ENCODE data around the gene TRIM41. TPM values are rescaled to one million over a fixed set of nuclear protein-coding genes. Genes with fewer than 3 reads are reported as not detected.
A peak's percentile ranks its signal among the peaks of the same experiment; 100 is the strongest.

The TRIM41 gene
- total RNA-seq, 1 experiment from 2014 or later = 57.6 TPM

- peaks cover 5% of the 10 kb centered on the region for H4K20me1 ChIP-seq (ENCODE audit: insufficient read depth)
- CTCF ChIA-PET = interaction anchor here (0.6 kb wide), 1 partner anchor 11 kb away, joined by 13 read pairs; the partner anchor contains the start of gene TRIM7
These were observed 6.8 kb upstream of the TRIM41 start for GRCh38 chr5:181215997-181216989.

GRCh38 chr5:181217111-181217802, 5.8 kb upstream of the TRIM41 start:
- Histone ChIP-seq H3K9me2 (ENCODE audit: insufficient read depth) (no peaks in the 10 kb centered on the region), H3K4me1 (replicated peaks; ENCODE audit: insufficient read depth) (peaks cover 7% of the 10 kb centered on the region; the same call in 1 of the 2 replicates), H3K36me3 (ENCODE audit: low read depth) (no peaks in the 10 kb centered on the region), H3K4me3 (peak overlapping the region; percentile 70), H3K27ac (peak overlapping the region; percentile 25), H3K4me2 (peak overlapping the region; percentile 72), H3F3A (ENCODE audit: insufficient read depth, low read depth) (peaks cover 58% of the 10 kb centered on the region), H2AFZ (peak overlapping the region; percentile 82), H3K27me3 (ENCODE audit: insufficient read depth, low read depth) (no peaks in the 10 kb centered on the region), H3K9me3 (ENCODE audit: insufficient read depth, low read depth) (no peaks in the 10 kb centered on the region), H4K20me1 (ENCODE audit: insufficient read depth) (peaks cover 5% of the 10 kb centered on the region), H3K79me2 (ENCODE audit: low read depth) (no peaks in the 10 kb centered on the region)
- DNase-seq = peak; percentile 57 to 69
- intact Hi-C loops (cut with micrococcal nuclease; ENCODE audit: unreplicated experiment) = no loop called here
- POLR2A ChIA-PET (ENCODE audit: unreplicated experiment) = no interaction called here
- no TSS peak for BruUV-seq (replicated peaks)
- no peak for TF ChIP-seq EZH2 (IDR thresholded peaks at IDR 0.05; ENCODE audit: low read depth)
- TF ChIP-seq CTCF (conservative IDR thresholded peaks at IDR 0.05) = no peak; the same call in 1 of the 2 replicates
- CTCF ChIA-PET = no interaction called here

More at GRCh38 chr5:181215997-181216989, 6.8 kb upstream of the TRIM41 start:
- no TSS peak for BruUV-seq (replicated peaks)
- peak overlapping the region; percentile 46 for H2AFZ ChIP-seq
- H3K79me2 ChIP-seq (ENCODE audit: low read depth) = no peaks in the 10 kb centered on the region
- POLR2A ChIA-PET (ENCODE audit: unreplicated experiment) = interaction anchor here (0.6 kb wide), 4 partner anchors 8 to 79 kb away, joined by 4 to 17 read pairs (median 8); no protein-coding TSS in a partner anchor
- H3K36me3 ChIP-seq (ENCODE audit: low read depth) = no peaks in the 10 kb centered on the region
- H3K4me2 ChIP-seq = peak overlapping the region; percentile 72
- peak overlapping the region; percentile 20 for H3K27ac ChIP-seq
- peak overlapping the region; percentile 56 for H3K4me3 ChIP-seq
- H3K9me2 ChIP-seq (ENCODE audit: insufficient read depth) = no peaks in the 10 kb centered on the region
- H3K4me1 ChIP-seq (replicated peaks; ENCODE audit: insufficient read depth) = peaks cover 7% of the 10 kb centered on the region; the same call in 1 of the 2 replicates
- H3F3A ChIP-seq (ENCODE audit: insufficient read depth, low read depth) = peaks cover 55% of the 10 kb centered on the region
- H3K9me3 ChIP-seq (ENCODE audit: insufficient read depth, low read depth) = no peaks in the 10 kb centered on the region
- peak; percentile 45 to 70 for DNase-seq
- TF ChIP-seq EZH2 (IDR thresholded peaks at IDR 0.05; ENCODE audit: low read depth) = no peak
- intact Hi-C loops (cut with micrococcal nuclease; ENCODE audit: unreplicated experiment) = no loop called here
- H3K27me3 ChIP-seq (ENCODE audit: insufficient read depth, low read depth) = no peaks in the 10 kb centered on the region

- peak overlapping the region; percentile 25 for H3K27ac ChIP-seq
- CTCF ChIA-PET = no interaction called here
- DNase-seq = peak in 1 of 2 experiments; percentile 54
These were observed 5.3 kb upstream of the TRIM41 start for GRCh38 chr5:181217803-181218062.

More at GRCh38 chr5:181217803-181218062, 5.3 kb upstream of the TRIM41 start:
- intact Hi-C loops (cut with micrococcal nuclease; ENCODE audit: unreplicated experiment) = loop anchor here (1.0 kb wide), 2 partner anchors 10 to 26 kb away; no protein-coding TSS in a partner anchor
- Histone ChIP-seq H3K9me3 (ENCODE audit: insufficient read depth, low read depth) (no peaks in the 10 kb centered on the region), H2AFZ (peak overlapping the region; percentile 82), H3F3A (ENCODE audit: insufficient read depth, low read depth) (peaks cover 63% of the 10 kb centered on the region), H3K9me2 (ENCODE audit: insufficient read depth) (no peaks in the 10 kb centered on the region), H3K79me2 (ENCODE audit: low read depth) (no peaks in the 10 kb centered on the region), H3K4me3 (peak overlapping the region; percentile 70), H3K4me1 (replicated peaks; ENCODE audit: insufficient read depth) (peaks cover 7% of the 10 kb centered on the region; the same call in 1 of the 2 replicates), H4K20me1 (ENCODE audit: insufficient read depth) (peaks cover 5% of the 10 kb centered on the region), H3K36me3 (ENCODE audit: low read depth) (no peaks in the 10 kb centered on the region), H3K4me2 (peak overlapping the region; percentile 72), H3K27me3 (ENCODE audit: insufficient read depth, low read depth) (no peaks in the 10 kb centered on the region)
- TF ChIP-seq CTCF (conservative IDR thresholded peaks at IDR 0.05) (no peak; the same call in 1 of the 2 replicates), EZH2 (IDR thresholded peaks at IDR 0.05; ENCODE audit: low read depth) (no peak)
- POLR2A ChIA-PET (ENCODE audit: unreplicated experiment) = no interaction called here
- BruUV-seq (replicated peaks) = no TSS peak
